Measurements from ENCODE around the gene AHSA1. TPM values are rescaled to one million over a fixed set of nuclear protein-coding genes. Genes with fewer than 3 reads are reported as not detected.

Gene AHSA1
- total RNA-seq, 3 donors from 2014 or later (not counting 1 experiment from before 2014, with no cell fraction given) = 70.4 to 101 (median 94.3) TPM

GRCh38 chr14:77516126-77516525, 58.2 kb downstream of the AHSA1 start:
- H3K4me3 ChIP-seq (ENCODE audit: low read length) = no peak overlapping the region
- Mint-ChIP-seq H3K4me1 (peaks cover 0 to 12% of the 10 kb centered on the region in 2 donors), H3K4me3 (no peak overlapping the region), H3K9me3 (no peaks in the 10 kb centered on the region), H3K36me3 (peaks cover 46% of the 10 kb centered on the region), H3K27ac (no peak overlapping the region), H3K27me3 (ENCODE audit: low read depth in 2 of 2) (no peaks in the 10 kb centered on the region)
- ATAC-seq = no peak
- no peak overlapping the region for H3K27ac ChIP-seq (ENCODE audit: low read length)
- DNase-seq = no peak
- H3K9me3 ChIP-seq (ENCODE audit: control insufficient read depth, insufficient read depth, low read length) = no peaks in the 10 kb centered on the region
- H3K36me3 ChIP-seq (ENCODE audit: control insufficient read depth, insufficient read depth, low read length) = peaks cover 61% of the 10 kb centered on the region
- no peaks in the 10 kb centered on the region for H3K4me1 ChIP-seq (ENCODE audit: control insufficient read depth, insufficient read depth, low read length)
- no peaks in the 10 kb centered on the region for H3K27me3 ChIP-seq (ENCODE audit: control insufficient read depth, insufficient read depth, low read length)
- TF ChIP-seq, protein P1, sequence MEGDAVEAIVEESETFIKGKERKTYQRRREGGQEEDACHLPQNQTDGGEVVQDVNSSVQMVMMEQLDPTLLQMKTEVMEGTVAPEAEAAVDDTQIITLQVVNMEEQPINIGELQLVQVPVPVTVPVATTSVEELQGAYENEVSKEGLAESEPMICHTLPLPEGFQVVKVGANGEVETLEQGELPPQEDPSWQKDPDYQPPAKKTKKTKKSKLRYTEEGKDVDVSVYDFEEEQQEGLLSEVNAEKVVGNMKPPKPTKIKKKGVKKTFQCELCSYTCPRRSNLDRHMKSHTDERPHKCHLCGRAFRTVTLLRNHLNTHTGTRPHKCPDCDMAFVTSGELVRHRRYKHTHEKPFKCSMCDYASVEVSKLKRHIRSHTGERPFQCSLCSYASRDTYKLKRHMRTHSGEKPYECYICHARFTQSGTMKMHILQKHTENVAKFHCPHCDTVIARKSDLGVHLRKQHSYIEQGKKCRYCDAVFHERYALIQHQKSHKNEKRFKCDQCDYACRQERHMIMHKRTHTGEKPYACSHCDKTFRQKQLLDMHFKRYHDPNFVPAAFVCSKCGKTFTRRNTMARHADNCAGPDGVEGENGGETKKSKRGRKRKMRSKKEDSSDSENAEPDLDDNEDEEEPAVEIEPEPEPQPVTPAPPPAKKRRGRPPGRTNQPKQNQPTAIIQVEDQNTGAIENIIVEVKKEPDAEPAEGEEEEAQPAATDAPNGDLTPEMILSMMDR (IDR thresholded peaks at IDR 0.05) = no peak
- intact Hi-C loops (cut with micrococcal nuclease) = no loop called here

Other genes starting within 250 kb of the AHSA1 start
- gene NGB, start 186.9 kb upstream of the AHSA1 start, total RNA-seq = not detected
- gene POMT2, start 137.2 kb upstream of the AHSA1 start, total RNA-seq = 10 to 100 TPM in 1 of 3 donors, 1 to 10 TPM in 2; 6.7 to 10.9 (median 8.6) TPM
- gene GSTZ1, start 137.1 kb upstream of the AHSA1 start, total RNA-seq = 1 to 10 TPM; 3.0 to 5.6 (median 5.2) TPM
- gene TMED8, start 81.0 kb upstream of the AHSA1 start, total RNA-seq = 1 to 10 TPM; 8.0 to 9.3 (median 9.1) TPM
- under 1 TPM; 0.09 to 0.54 (median 0.40) TPM for gene SAMD15, start 80.7 kb upstream of the AHSA1 start, total RNA-seq
- under 1 TPM; 0.25 to 0.52 (median 0.40) TPM for gene NOXRED1, start 34.6 kb upstream of the AHSA1 start, total RNA-seq
- gene VIPAS39, start 492 bp upstream of the AHSA1 start, total RNA-seq = 10 to 100 TPM; 11.2 to 14.4 (median 13.0) TPM
- not detected for gene ISM2, start 40.7 kb downstream of the AHSA1 start, total RNA-seq
- gene SPTLC2, start 158.5 kb downstream of the AHSA1 start, total RNA-seq = 10 to 100 TPM; 35.2 to 58.6 (median 50.4) TPM
- 10 to 100 TPM in 1 of 3 donors, 1 to 10 TPM in 2; 3.6 to 10.2 (median 7.1) TPM for gene ALKBH1, start 249.9 kb downstream of the AHSA1 start, total RNA-seq

Measured in natural killer cell (primary cell).